ENCODE data around the gene GRB2. TPM values are rescaled to one million over a fixed set of nuclear protein-coding genes. Genes with fewer than 3 reads are reported as not detected.

GRB2 gene
- total RNA-seq, 1 donor from 2014 or later = 84.8 TPM

DNA sequence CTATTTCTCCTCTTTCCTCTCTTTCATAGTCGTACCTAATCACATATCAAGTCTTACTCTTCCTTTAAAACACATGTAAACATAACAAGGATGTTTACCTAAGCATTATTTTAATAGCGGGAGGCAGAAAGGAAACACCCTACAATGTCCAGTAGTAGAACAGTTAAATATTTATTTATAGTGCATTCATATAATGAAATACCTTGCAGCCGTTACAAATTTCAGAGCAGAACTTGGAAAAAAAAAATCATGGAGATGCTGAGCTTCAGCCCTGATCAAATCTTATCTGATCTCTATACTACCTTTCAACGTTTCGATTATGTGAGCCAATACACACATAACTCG lies 39.6 kb downstream of the GRB2 start:
- Mint-ChIP-seq H3K27me3 (no peaks in the 10 kb centered on the region), H3K4me3 (ENCODE audit: low read depth) (no peak overlapping the region), H3K9me3 (ENCODE audit: low read depth) (no peaks in the 10 kb centered on the region), H3K27ac (no peak overlapping the region), H3K4me1 (ENCODE audit: low read depth) (peaks cover 39% of the 10 kb centered on the region), H3K36me3 (ENCODE audit: insufficient read depth) (no peaks in the 10 kb centered on the region)
- TF ChIP-seq, protein P1, sequence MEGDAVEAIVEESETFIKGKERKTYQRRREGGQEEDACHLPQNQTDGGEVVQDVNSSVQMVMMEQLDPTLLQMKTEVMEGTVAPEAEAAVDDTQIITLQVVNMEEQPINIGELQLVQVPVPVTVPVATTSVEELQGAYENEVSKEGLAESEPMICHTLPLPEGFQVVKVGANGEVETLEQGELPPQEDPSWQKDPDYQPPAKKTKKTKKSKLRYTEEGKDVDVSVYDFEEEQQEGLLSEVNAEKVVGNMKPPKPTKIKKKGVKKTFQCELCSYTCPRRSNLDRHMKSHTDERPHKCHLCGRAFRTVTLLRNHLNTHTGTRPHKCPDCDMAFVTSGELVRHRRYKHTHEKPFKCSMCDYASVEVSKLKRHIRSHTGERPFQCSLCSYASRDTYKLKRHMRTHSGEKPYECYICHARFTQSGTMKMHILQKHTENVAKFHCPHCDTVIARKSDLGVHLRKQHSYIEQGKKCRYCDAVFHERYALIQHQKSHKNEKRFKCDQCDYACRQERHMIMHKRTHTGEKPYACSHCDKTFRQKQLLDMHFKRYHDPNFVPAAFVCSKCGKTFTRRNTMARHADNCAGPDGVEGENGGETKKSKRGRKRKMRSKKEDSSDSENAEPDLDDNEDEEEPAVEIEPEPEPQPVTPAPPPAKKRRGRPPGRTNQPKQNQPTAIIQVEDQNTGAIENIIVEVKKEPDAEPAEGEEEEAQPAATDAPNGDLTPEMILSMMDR (IDR thresholded peaks at IDR 0.05; ENCODE audit: unreplicated experiment) = no peak
- DNase-seq (ENCODE audit: low spot score, unreplicated experiment) = no peak

- Mint-ChIP-seq H3K4me1 (ENCODE audit: low read depth) (peaks cover 44% of the 10 kb centered on the region), H3K36me3 (ENCODE audit: insufficient read depth) (no peaks in the 10 kb centered on the region), H3K4me3 (ENCODE audit: low read depth) (no peak overlapping the region), H3K27ac (no peak overlapping the region), H3K27me3 (no peaks in the 10 kb centered on the region), H3K9me3 (ENCODE audit: low read depth) (no peaks in the 10 kb centered on the region)
- DNase-seq (ENCODE audit: low spot score, unreplicated experiment) = no peak
- TF ChIP-seq, protein P1 (IDR thresholded peaks at IDR 0.05; ENCODE audit: unreplicated experiment) = no peak
These were observed 40.2 kb downstream of the GRB2 start for GRCh38 chr17:75365009-75365930.

GRCh38 chr17:75364078-75364477 lies 41.4 kb downstream of the GRB2 start:
- no peak overlapping the region for H3K4me3 Mint-ChIP-seq (ENCODE audit: low read depth)
- TF ChIP-seq, protein P1 (IDR thresholded peaks at IDR 0.05; ENCODE audit: unreplicated experiment) = no peak
- H3K4me1 Mint-ChIP-seq (ENCODE audit: low read depth) = peaks cover 53% of the 10 kb centered on the region
- no peaks in the 10 kb centered on the region for H3K9me3 Mint-ChIP-seq (ENCODE audit: low read depth)
- H3K36me3 Mint-ChIP-seq (ENCODE audit: insufficient read depth) = peaks cover 2% of the 10 kb centered on the region
- no peaks in the 10 kb centered on the region for H3K27me3 Mint-ChIP-seq
- H3K27ac Mint-ChIP-seq = no peak overlapping the region
- DNase-seq (ENCODE audit: low spot score, unreplicated experiment) = no peak

GRCh38 chr17:75361996-75362395 lies 43.5 kb downstream of the GRB2 start:
- Mint-ChIP-seq H3K4me1 (ENCODE audit: low read depth) (peaks cover 60% of the 10 kb centered on the region), H3K27ac (no peak overlapping the region)

GRCh38 chr17:75361344-75361743 lies 44.1 kb downstream of the GRB2 start:
- Mint-ChIP-seq H3K27ac (no peak overlapping the region), H3K4me1 (ENCODE audit: low read depth) (peaks cover 64% of the 10 kb centered on the region)

More at GRCh38 chr17:75361996-75362395, 43.5 kb downstream of the GRB2 start:
- Mint-ChIP-seq H3K4me3 (ENCODE audit: low read depth) (no peak overlapping the region), H3K9me3 (ENCODE audit: low read depth) (no peaks in the 10 kb centered on the region), H3K27me3 (no peaks in the 10 kb centered on the region), H3K36me3 (ENCODE audit: insufficient read depth) (peaks cover 2% of the 10 kb centered on the region)
- DNase-seq (ENCODE audit: low spot score, unreplicated experiment) = no peak
- TF ChIP-seq, protein P1 (IDR thresholded peaks at IDR 0.05; ENCODE audit: unreplicated experiment) = no peak

More at GRCh38 chr17:75361344-75361743, 44.1 kb downstream of the GRB2 start:
- TF ChIP-seq, protein P1 (IDR thresholded peaks at IDR 0.05; ENCODE audit: unreplicated experiment) = no peak
- DNase-seq (ENCODE audit: low spot score, unreplicated experiment) = no peak
- no peak overlapping the region for H3K4me3 Mint-ChIP-seq (ENCODE audit: low read depth)
- H3K27me3 Mint-ChIP-seq = no peaks in the 10 kb centered on the region
- H3K36me3 Mint-ChIP-seq (ENCODE audit: insufficient read depth) = peaks cover 7% of the 10 kb centered on the region
- H3K9me3 Mint-ChIP-seq (ENCODE audit: low read depth) = no peaks in the 10 kb centered on the region

Measured in progenitor cell of endocrine pancreas (in vitro differentiated cells).